ENCODE results near the gene OR7C1.

DNA sequence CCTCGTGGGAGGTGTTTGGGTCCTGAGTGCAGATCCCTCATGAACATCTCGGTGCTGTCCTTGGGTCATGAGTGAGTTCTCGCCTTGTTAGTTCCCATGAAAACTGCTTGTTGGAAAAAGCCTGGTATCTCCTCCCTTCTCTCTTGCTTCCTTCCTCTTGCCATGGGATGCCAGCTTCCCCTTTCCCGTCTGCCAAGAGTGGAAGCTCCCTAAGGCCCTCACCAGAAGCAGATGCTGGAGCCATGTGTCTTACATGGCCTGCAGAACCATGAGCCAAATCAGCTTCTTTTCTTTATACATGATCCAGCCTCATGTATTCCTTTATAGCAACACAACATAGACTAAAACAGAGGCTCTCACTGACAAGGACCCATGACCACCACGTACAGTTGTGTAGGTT is 64.8 kb downstream of the OR7C1 start:
- no peak for TF ChIP-seq CTCF (conservative IDR thresholded peaks at IDR 0.05; ENCODE audit: low read depth in 2 of 2)
- TF ChIP-seq, protein P1, sequence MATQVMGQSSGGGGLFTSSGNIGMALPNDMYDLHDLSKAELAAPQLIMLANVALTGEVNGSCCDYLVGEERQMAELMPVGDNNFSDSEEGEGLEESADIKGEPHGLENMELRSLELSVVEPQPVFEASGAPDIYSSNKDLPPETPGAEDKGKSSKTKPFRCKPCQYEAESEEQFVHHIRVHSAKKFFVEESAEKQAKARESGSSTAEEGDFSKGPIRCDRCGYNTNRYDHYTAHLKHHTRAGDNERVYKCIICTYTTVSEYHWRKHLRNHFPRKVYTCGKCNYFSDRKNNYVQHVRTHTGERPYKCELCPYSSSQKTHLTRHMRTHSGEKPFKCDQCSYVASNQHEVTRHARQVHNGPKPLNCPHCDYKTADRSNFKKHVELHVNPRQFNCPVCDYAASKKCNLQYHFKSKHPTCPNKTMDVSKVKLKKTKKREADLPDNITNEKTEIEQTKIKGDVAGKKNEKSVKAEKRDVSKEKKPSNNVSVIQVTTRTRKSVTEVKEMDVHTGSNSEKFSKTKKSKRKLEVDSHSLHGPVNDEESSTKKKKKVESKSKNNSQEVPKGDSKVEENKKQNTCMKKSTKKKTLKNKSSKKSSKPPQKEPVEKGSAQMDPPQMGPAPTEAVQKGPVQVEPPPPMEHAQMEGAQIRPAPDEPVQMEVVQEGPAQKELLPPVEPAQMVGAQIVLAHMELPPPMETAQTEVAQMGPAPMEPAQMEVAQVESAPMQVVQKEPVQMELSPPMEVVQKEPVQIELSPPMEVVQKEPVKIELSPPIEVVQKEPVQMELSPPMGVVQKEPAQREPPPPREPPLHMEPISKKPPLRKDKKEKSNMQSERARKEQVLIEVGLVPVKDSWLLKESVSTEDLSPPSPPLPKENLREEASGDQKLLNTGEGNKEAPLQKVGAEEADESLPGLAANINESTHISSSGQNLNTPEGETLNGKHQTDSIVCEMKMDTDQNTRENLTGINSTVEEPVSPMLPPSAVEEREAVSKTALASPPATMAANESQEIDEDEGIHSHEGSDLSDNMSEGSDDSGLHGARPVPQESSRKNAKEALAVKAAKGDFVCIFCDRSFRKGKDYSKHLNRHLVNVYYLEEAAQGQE (IDR thresholded peaks at IDR 0.05; ENCODE audit: unreplicated experiment): no peak
- no peak for TF ChIP-seq EZH2 (IDR thresholded peaks at IDR 0.05; ENCODE audit: low read depth, unreplicated experiment)
- no peak for TF ChIP-seq ZNF331 (CRISPR knock-in tag; IDR thresholded peaks at IDR 0.05; ENCODE audit: low read depth)
- TF ChIP-seq POLR2AphosphoS5 (IDR thresholded peaks at IDR 0.05; ENCODE audit: low read depth): no peak
- no peak for TF ChIP-seq CREB1 (CRISPR knock-in tag; IDR thresholded peaks at IDR 0.05; ENCODE audit: low read depth)
- TF ChIP-seq ZNF114 (CRISPR knock-in tag; IDR thresholded peaks at IDR 0.05): no peak
- no peak for TF ChIP-seq ETS1 (IDR thresholded peaks at IDR 0.05)
- no peak for TF ChIP-seq EZH2phosphoT487 (IDR thresholded peaks at IDR 0.05; ENCODE audit: unreplicated experiment)

All from GM23338 (cell line).